Ectodermal cell (in vitro differentiated cells): Measurements from ENCODE around the gene EFNB2.

Source experiments
- H3K27ac ChIP-seq: 2 replicates; pipeline ENCODE4 v1.7.0; 2013; ENCODE audit warnings: mild to moderate bottlenecking, low read depth, low read length; ENCODE audit not compliant: insufficient read depth, poor library complexity, severe bottlenecking
- H3K27me3 ChIP-seq: 2 replicates; pipeline ENCODE4 v1.7.0; 2013; ENCODE audit warnings: mild to moderate bottlenecking, low read length; ENCODE audit not compliant: insufficient read depth, control insufficient read depth, poor library complexity, severe bottlenecking
- H3K36me3 ChIP-seq: one replicate; pipeline ENCODE4 v1.7.0; 2013; ENCODE audit warnings: low read length; ENCODE audit not compliant: control insufficient read depth, insufficient read depth
- H3K4me1 ChIP-seq: one replicate; pipeline ENCODE4 v1.7.0; 2013; ENCODE audit warnings: low read length; ENCODE audit not compliant: control insufficient read depth, insufficient read depth
- H3K4me3 ChIP-seq: 2 replicates; pipeline ENCODE4 v1.7.0; 2013; ENCODE audit warnings: low read depth, low read length, control low read depth; ENCODE audit not compliant: insufficient read depth
- H3K9me3 ChIP-seq: 2 replicates; pipeline ENCODE4 v1.7.0; 2013; ENCODE audit warnings: mild to moderate bottlenecking, low read length, moderate library complexity; ENCODE audit not compliant: control insufficient read depth
- WGBS, 2 experiments: methylation state at CpG; one replicate each; pipeline ENCODE4 v1.1.7; 2013; ENCODE audit warnings: missing lambda C conversion rate in 2 of 2; 5-methylcytosine and 5-hydroxymethylcytosine counted together

Gene EFNB2

GRCh38 chr13:106491928-106492587 lies 43.4 kb downstream of the EFNB2 start:
- Histone ChIP-seq H3K9me3 (no peaks in the 10 kb centered on the region), H3K4me3 (no peak overlapping the region), H3K4me1 (no peaks in the 10 kb centered on the region), H3K27me3 (no peaks in the 10 kb centered on the region), H3K36me3 (peaks cover 49% of the 10 kb centered on the region), H3K27ac (no peak overlapping the region)
- WGBS, 2 experiments, result 92 to 94% methylated on average over 14 of the region's 14 CpGs

GRCh38 chr13:106491463-106491862 lies 44.0 kb downstream of the EFNB2 start:
- WGBS, 2 experiments, result 94 to 98% methylated on average over 11 of the region's 11 CpGs
- Histone ChIP-seq H3K36me3 (peaks cover 49% of the 10 kb centered on the region), H3K4me1 (no peaks in the 10 kb centered on the region), H3K27me3 (no peaks in the 10 kb centered on the region), H3K27ac (no peak overlapping the region), H3K9me3 (no peaks in the 10 kb centered on the region), H3K4me3 (no peak overlapping the region)

GRCh38 chr13:106490569-106491321 lies 44.7 kb downstream of the EFNB2 start:
- Histone ChIP-seq H3K27ac (no peak overlapping the region), H3K36me3 (peaks cover 49% of the 10 kb centered on the region), H3K4me3 (no peak overlapping the region), H3K9me3 (no peaks in the 10 kb centered on the region), H3K27me3 (no peaks in the 10 kb centered on the region), H3K4me1 (no peaks in the 10 kb centered on the region)
- WGBS, 2 experiments, result 93 to 96% methylated on average over 13 to 14 of the region's 14 CpGs

DNA sequence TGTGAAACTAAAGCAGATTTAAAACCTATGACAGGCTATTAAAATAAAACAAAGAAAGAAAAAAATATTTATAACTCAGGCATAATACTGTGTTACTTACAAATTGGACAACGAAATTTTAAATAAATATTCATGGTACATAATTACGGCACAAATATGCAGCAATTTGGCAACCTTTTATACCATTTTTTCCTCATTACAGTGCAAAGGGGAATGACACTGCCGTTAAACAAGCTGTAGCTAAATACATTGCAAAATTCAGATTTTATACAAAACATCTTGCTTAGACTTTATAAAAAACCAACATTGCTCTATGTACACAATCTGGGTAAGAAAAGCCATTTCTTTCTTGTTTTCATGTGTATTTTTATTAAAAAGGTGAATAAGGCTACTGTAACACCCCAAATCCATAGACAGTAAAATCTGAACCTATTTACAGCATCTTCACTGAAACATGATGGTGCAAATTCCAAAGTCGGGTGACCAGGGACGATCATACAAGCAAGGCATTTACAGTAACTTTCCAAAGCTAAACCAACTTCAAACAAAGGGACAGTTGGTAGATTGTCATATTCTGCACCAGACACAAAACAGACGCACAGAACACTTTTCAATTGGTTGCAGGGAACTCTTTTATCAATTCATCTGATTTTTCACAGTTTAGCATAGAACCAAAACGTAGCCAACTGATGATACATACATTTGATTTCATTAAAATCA lies 45.5 kb downstream of the EFNB2 start:
- H3K9me3 ChIP-seq, result no peaks in the 10 kb centered on the region
- no peaks in the 10 kb centered on the region for H3K4me1 ChIP-seq
- H3K36me3 ChIP-seq, result peaks cover 44% of the 10 kb centered on the region
- H3K27me3 ChIP-seq, result no peaks in the 10 kb centered on the region
- no peak overlapping the region for H3K4me3 ChIP-seq
- WGBS, 2 experiments, result 94 to 98% methylated on average over 7 of the region's 7 CpGs
- no peak overlapping the region for H3K27ac ChIP-seq

DNA sequence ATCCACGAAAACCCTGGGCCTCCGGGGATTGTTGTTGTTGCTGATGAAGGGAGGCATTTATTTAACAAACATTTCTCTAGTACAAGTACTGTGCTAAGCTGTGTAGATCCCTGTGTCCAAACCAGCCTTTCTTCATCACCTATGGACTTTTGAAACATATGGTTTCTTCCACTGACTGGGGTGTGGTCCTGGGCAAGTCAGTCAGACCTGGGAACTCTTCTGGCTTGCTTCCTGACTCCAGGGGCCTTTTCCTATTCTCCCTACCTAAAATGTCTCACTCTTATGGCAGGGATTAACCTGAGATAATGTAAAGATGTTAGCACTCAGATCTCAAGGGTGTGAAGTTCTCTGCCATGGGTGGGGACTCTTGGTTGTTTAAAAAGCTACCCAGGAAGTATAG lies 46.8 kb downstream of the EFNB2 start:
- Histone ChIP-seq H3K36me3 (peaks cover 34% of the 10 kb centered on the region), H3K9me3 (no peaks in the 10 kb centered on the region), H3K4me1 (no peaks in the 10 kb centered on the region), H3K27me3 (no peaks in the 10 kb centered on the region), H3K27ac (no peak overlapping the region), H3K4me3 (no peak overlapping the region)
- WGBS, 2 experiments, result 100% methylated on average over 2 of the region's 2 CpGs; no CpG with 5 or more reads in 1 of the 2 experiments

DNA sequence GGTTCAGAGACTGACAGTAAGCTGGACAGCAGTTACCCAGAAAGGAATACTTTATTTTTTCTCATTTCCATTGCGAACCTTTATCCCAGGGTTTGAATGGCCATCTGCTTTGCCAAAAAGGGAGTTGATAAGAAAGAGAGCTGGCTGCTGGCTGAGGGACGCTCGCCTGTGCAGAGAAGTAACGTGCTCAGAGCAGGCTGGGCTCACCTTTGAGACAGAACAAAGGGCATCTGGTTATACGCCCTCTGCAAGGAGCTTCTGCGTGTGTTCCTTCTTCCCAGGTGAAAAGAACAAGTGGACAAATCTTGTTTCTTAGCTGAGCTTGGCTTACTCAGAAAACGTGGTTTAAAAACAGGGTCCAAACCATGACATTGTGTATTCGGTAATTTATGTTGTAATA lies 47.4 kb downstream of the EFNB2 start:
- H3K27ac ChIP-seq, result no peak overlapping the region
- no peak overlapping the region for H3K4me3 ChIP-seq
- H3K27me3 ChIP-seq, result no peaks in the 10 kb centered on the region
- H3K4me1 ChIP-seq, result no peaks in the 10 kb centered on the region
- peaks cover 28% of the 10 kb centered on the region for H3K36me3 ChIP-seq
- 94 to 95% methylated on average over 8 of the region's 8 CpGs for WGBS, 2 experiments
- H3K9me3 ChIP-seq, result no peaks in the 10 kb centered on the region

DNA sequence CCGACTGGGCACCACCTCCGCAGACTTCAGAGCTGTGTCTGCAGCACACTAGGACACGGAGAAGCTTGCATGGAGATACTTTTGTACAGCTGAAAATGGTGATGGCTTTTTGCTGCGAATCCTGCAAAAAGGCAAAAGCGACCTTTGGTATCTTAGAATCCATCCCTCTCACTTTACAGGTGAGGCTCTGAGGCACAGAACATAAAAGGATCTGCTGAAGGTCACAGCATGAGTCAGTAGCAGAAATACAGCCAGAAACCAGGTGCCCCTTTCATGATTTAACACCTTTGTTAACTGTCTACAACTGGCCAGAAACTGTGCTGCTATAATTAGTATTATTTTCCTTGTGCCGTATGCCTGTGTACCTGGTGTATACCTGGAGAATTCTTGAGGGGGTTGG lies 48.3 kb downstream of the EFNB2 start:
- no peaks in the 10 kb centered on the region for H3K4me1 ChIP-seq
- no peak overlapping the region for H3K27ac ChIP-seq
- WGBS, 2 experiments, result 90 to 94% methylated on average over 6 of the region's 6 CpGs
- no peaks in the 10 kb centered on the region for H3K9me3 ChIP-seq
- no peaks in the 10 kb centered on the region for H3K27me3 ChIP-seq
- H3K36me3 ChIP-seq, result peaks cover 20% of the 10 kb centered on the region
- H3K4me3 ChIP-seq, result no peak overlapping the region

- 86 to 91% methylated on average over 2 of the region's 2 CpGs for WGBS, 2 experiments
- Histone ChIP-seq H3K27ac (no peak overlapping the region), H3K9me3 (no peaks in the 10 kb centered on the region), H3K27me3 (no peaks in the 10 kb centered on the region), H3K4me1 (no peaks in the 10 kb centered on the region), H3K36me3 (peaks cover 11% of the 10 kb centered on the region), H3K4me3 (no peak overlapping the region)
These were observed 49.2 kb downstream of the EFNB2 start for GRCh38 chr13:106486287-106486686.

- 91 to 93% methylated on average over 12 of the region's 12 CpGs for WGBS, 2 experiments
- no peaks in the 10 kb centered on the region for H3K4me1 ChIP-seq
- H3K36me3 ChIP-seq, result no peaks in the 10 kb centered on the region
- no peaks in the 10 kb centered on the region for H3K27me3 ChIP-seq
- H3K27ac ChIP-seq, result no peak overlapping the region
- no peak overlapping the region for H3K4me3 ChIP-seq
- no peaks in the 10 kb centered on the region for H3K9me3 ChIP-seq
These were observed 50.8 kb downstream of the EFNB2 start for GRCh38 chr13:106484537-106485193.

DNA sequence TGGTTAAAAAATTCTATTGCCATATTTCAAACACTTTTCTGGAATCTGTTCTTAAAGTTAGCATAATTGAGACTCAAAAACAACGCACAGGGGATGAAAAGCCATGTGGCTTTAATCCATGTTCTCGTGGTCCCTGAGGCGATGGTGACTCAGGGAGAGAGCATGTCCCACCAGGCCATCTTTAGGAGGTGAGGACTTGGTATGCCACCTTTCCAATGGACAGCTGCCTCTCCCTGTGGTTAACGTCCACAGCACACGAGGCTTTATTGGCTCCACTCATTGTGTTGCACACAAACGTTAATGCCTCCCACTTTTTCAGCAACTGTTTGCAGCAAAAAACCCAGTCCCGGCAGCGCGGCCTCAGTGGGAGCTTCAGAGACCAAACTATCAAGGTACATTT lies 51.4 kb downstream of the EFNB2 start:
- Histone ChIP-seq H3K4me1 (no peaks in the 10 kb centered on the region), H3K9me3 (no peaks in the 10 kb centered on the region), H3K36me3 (no peaks in the 10 kb centered on the region), H3K27me3 (no peaks in the 10 kb centered on the region), H3K4me3 (no peak overlapping the region), H3K27ac (no peak overlapping the region)
- WGBS, 2 experiments, result 89 to 90% methylated on average over 9 of the region's 9 CpGs
